OCI-LY3 (cell line): ENCODE results near the gene THAP10.
A peak's percentile ranks its signal among the peaks of the same experiment; 100 is the strongest.

Experiments
- H2AFZ ChIP-seq: fragments of 200-600, 300-600 bp; shearing (Covaris generic); 2 replicates; pipeline ENCODE4 v1.6.0; 2014; ENCODE audit warnings: antibody characterized with exemption, low read depth, low read length
- H3K27ac ChIP-seq: fragments of 200-600, 300-600 bp; sonication (generic); 2 replicates; pipeline ENCODE4 v1.5.1; 2014; ENCODE audit warnings: mild to moderate bottlenecking, low read length, moderate library complexity, mixed read lengths
- H3K27me3 ChIP-seq: fragments of 200-600, 300-600 bp; sonication (generic); 2 replicates; pipeline ENCODE4 v1.6.1; 2014; ENCODE audit warnings: low read depth, low read length, mixed read lengths
- H3K36me3 ChIP-seq: fragments of 200-600, 300-600 bp; sonication (generic); replicated peaks from 2 replicates; pipeline ENCODE3; 2014; ENCODE audit warnings: low read depth, low read length, mixed read lengths
- H3K4me1 ChIP-seq: fragments of 300-600, 200-600 bp; sonication (generic); 2 replicates; pipeline ENCODE4 v1.6.1; 2014; ENCODE audit warnings: low read length, mixed read lengths
- H3K4me2 ChIP-seq: fragments of 200-600, 300-600 bp; sonication (generic); 2 replicates; pipeline ENCODE4 v1.6.1; 2014; ENCODE audit warnings: low read length, mixed read lengths
- H3K4me3 ChIP-seq: fragments of 300-600, 200-600 bp; sonication (generic); 2 replicates; pipeline ENCODE4 v1.5.1; 2014; ENCODE audit warnings: antibody characterized with exemption, mild to moderate bottlenecking, low read length, moderate library complexity
- H3K79me2 ChIP-seq: fragments of 300-600, 200-600 bp; shearing (Covaris generic); 2 replicates; pipeline ENCODE4 v1.6.1; 2014; ENCODE audit warnings: mild to moderate bottlenecking, low read length, mixed read lengths
- H3K9ac ChIP-seq: fragments of 300-600, 200-600 bp; shearing (Covaris generic); 2 replicates; pipeline ENCODE4 v1.6.0; 2014; ENCODE audit warnings: mild to moderate bottlenecking, low read length, moderate library complexity
- H3K9me3 ChIP-seq: fragments of 200-600, 300-600 bp; shearing (Covaris generic); 2 replicates; pipeline ENCODE4 v1.6.1; 2014; ENCODE audit warnings: low read length, mixed read lengths; ENCODE audit not compliant: insufficient read depth
- H4K20me1 ChIP-seq: fragments of 200-600, 300-600 bp; sonication (generic); 2 replicates; pipeline ENCODE4 v1.6.1; 2016; ENCODE audit warnings: low read length, mixed read lengths; ENCODE audit not compliant: insufficient read depth
- EZH2phosphoT487 ChIP-seq: fragments of 200-600 bp; shearing (Covaris generic); IDR thresholded peaks from 2 replicates; pipeline ENCODE4 v1.6.1; 2018; ENCODE audit warnings: antibody characterized with exemption, mixed run types, low read depth
- TF ChIP-seq, protein P1 (sequence below): fragments of 200-600, 300-600 bp; sonication (generic); IDR thresholded peaks from 2 replicates; pipeline ENCODE4 v1.5.1; 2014; ENCODE audit warnings: antibody characterized with exemption, low read length, low read depth

Gene THAP10

DNA sequence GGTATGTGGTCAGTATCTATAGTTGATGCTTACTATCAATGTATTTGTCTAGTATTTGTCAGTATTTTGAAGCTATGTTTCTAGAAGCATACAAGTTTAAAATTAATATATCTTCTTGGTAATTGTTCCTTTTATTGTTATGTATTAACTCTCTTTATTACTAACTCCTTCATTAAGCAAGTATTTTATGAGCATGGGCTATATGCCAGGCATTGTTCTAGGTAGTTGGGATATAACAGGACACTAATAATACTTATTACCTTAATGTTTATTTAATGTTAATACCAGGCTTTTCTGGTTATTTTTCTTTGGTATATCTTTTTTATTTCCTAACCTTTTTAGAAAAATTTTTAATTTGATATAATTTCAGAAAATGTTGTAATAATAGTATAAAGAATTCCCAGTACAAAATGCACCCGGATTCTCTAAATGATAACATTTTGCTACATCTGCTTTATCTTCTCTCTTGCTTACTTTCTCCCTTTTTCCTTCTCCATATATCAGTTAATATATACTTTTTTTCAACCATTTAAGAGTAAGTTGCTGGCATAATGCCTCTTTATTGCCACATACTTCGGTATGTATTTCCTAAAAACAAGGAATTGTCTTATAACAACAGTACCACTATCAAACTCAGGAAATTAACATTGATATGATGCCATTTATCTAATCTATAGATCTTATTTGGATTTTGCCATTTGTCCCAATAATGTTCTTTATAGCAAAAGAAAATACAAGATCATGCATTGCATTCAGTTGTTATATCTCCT, 31.3 kb upstream of the THAP10 start:
- Histone ChIP-seq H3K36me3 (peaks cover 3% of the 10 kb centered on the region), H3K9ac (no peak overlapping the region), H3K27ac (no peak overlapping the region), H3K9me3 (peaks cover 5% of the 10 kb centered on the region; the same call in 1 of the 2 replicates), H3K79me2 (no peaks in the 10 kb centered on the region), H3K4me2 (no peak overlapping the region), H3K4me3 (no peak overlapping the region), H2AFZ (no peak overlapping the region), H4K20me1 (no peaks in the 10 kb centered on the region), H3K27me3 (no peaks in the 10 kb centered on the region; the same call in 1 of the 2 replicates), H3K4me1 (peaks cover 29% of the 10 kb centered on the region)
- TF ChIP-seq, protein P1, sequence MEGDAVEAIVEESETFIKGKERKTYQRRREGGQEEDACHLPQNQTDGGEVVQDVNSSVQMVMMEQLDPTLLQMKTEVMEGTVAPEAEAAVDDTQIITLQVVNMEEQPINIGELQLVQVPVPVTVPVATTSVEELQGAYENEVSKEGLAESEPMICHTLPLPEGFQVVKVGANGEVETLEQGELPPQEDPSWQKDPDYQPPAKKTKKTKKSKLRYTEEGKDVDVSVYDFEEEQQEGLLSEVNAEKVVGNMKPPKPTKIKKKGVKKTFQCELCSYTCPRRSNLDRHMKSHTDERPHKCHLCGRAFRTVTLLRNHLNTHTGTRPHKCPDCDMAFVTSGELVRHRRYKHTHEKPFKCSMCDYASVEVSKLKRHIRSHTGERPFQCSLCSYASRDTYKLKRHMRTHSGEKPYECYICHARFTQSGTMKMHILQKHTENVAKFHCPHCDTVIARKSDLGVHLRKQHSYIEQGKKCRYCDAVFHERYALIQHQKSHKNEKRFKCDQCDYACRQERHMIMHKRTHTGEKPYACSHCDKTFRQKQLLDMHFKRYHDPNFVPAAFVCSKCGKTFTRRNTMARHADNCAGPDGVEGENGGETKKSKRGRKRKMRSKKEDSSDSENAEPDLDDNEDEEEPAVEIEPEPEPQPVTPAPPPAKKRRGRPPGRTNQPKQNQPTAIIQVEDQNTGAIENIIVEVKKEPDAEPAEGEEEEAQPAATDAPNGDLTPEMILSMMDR = no peak
- no peak for TF ChIP-seq EZH2phosphoT487

DNA sequence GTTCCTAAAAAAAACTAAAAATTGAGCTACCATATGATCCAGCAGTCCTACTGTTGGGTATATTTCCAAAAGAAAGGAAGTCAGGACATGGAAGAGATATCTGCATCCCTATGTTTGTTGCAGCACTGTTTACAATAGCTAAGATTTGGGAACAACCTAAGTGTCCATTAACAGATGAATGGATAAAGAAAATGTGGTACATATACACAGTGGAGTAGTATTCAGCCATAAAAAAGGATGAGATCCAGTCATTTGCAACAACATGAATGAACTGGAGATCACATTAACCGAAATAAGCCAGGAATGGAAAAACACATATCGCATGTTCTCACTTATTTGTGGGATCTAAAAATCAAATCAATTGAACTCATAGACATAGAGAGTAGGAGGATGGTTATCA, 29.9 kb upstream of the THAP10 start:
- H3K9ac ChIP-seq = no peak overlapping the region
- peaks cover 29% of the 10 kb centered on the region for H3K4me1 ChIP-seq
- H3K9me3 ChIP-seq = peaks cover 13% of the 10 kb centered on the region; the same call in 1 of the 2 replicates
- TF ChIP-seq, protein P1 = no peak
- TF ChIP-seq EZH2phosphoT487 = no peak
- H3K27ac ChIP-seq = no peak overlapping the region
- H3K4me2 ChIP-seq = no peak overlapping the region
- H3K79me2 ChIP-seq = no peaks in the 10 kb centered on the region
- H3K27me3 ChIP-seq = no peaks in the 10 kb centered on the region; the same call in 1 of the 2 replicates
- H2AFZ ChIP-seq = no peak overlapping the region
- no peak overlapping the region for H3K4me3 ChIP-seq
- H3K36me3 ChIP-seq = peaks cover 5% of the 10 kb centered on the region
- no peaks in the 10 kb centered on the region for H4K20me1 ChIP-seq

- Histone ChIP-seq H3K36me3 (peaks cover 5% of the 10 kb centered on the region), H3K4me3 (no peak overlapping the region), H3K27me3 (no peaks in the 10 kb centered on the region; the same call in 1 of the 2 replicates), H3K9me3 (peaks cover 14% of the 10 kb centered on the region; the same call in 1 of the 2 replicates), H3K27ac (no peak overlapping the region), H2AFZ (peak overlapping the region; percentile 18; the same call in 1 of the 2 replicates), H3K9ac (no peak overlapping the region), H4K20me1 (no peaks in the 10 kb centered on the region), H3K4me2 (peak overlapping the region; percentile 46), H3K79me2 (no peaks in the 10 kb centered on the region), H3K4me1 (peaks cover 29% of the 10 kb centered on the region)
- TF ChIP-seq, protein P1 = no peak
- no peak for TF ChIP-seq EZH2phosphoT487
Observed at GRCh38 chr15:70920981-70921696, 28.9 kb upstream of the THAP10 start.

GRCh38 chr15:70917955-70918354, 25.7 kb upstream of the THAP10 start:
- no peak overlapping the region for H3K4me2 ChIP-seq
- peaks cover 29% of the 10 kb centered on the region for H3K4me1 ChIP-seq
- no peak overlapping the region for H2AFZ ChIP-seq
- no peaks in the 10 kb centered on the region for H3K27me3 ChIP-seq
- TF ChIP-seq, protein P1 = no peak
- no peak for TF ChIP-seq EZH2phosphoT487
- H3K9me3 ChIP-seq = peaks cover 14% of the 10 kb centered on the region; the same call in 1 of the 2 replicates
- peaks cover 5% of the 10 kb centered on the region for H3K36me3 ChIP-seq
- H3K4me3 ChIP-seq = no peak overlapping the region
- H3K9ac ChIP-seq = no peak overlapping the region
- no peaks in the 10 kb centered on the region for H3K79me2 ChIP-seq
- no peaks in the 10 kb centered on the region for H4K20me1 ChIP-seq
- no peak overlapping the region for H3K27ac ChIP-seq
